HepG2 (cell line): Measurements from ENCODE around the gene SYCP2. TPM values are rescaled to one million over a fixed set of nuclear protein-coding genes. Genes with fewer than 3 reads are reported as not detected.

Source experiments
- E2F1 ChIP-seq: sonication (generic); formaldehyde crosslinking; IDR thresholded peaks from 2 replicates; pipeline ENCODE4 v1.5.0; 2020; ENCODE audit warnings: missing genetic modification reagents
- E2F5 ChIP-seq: sonication (generic); formaldehyde crosslinking; conservative IDR thresholded peaks from 2 replicates; pipeline ENCODE4 v1.4.0; 2020; ENCODE audit warnings: missing genetic modification reagents
- HNF4A ChIP-seq: sonication (generic); formaldehyde crosslinking; IDR thresholded peaks from 2 replicates; pipeline ENCODE4 v1.4.0; 2020; ENCODE audit warnings: missing genetic modification reagents
- PPARG ChIP-seq: conservative IDR thresholded peaks from 2 replicates; pipeline ENCODE4 v1.6.1; 2016; ENCODE audit warnings: missing biosample characterization, missing genetic modification reagents
- ZFP91 ChIP-seq: sonication (generic); formaldehyde crosslinking; IDR thresholded peaks from 2 replicates; pipeline ENCODE4 v1.9.0; 2022; ENCODE audit warnings: missing genetic modification reagents, mild to moderate bottlenecking, borderline replicate concordance
- ZNF280D ChIP-seq: sonication (generic); formaldehyde crosslinking; IDR thresholded peaks from 2 replicates; pipeline ENCODE4 v1.5.1; 2020; ENCODE audit warnings: mild to moderate bottlenecking, missing genetic modification reagents
- ZNF317 ChIP-seq: sonication (generic); formaldehyde crosslinking; IDR thresholded peaks from 2 replicates; pipeline ENCODE4 v1.5.0; 2020; ENCODE audit warnings: mild to moderate bottlenecking, missing genetic modification reagents
- ZNF503 ChIP-seq: sonication (generic); formaldehyde crosslinking; IDR thresholded peaks from 2 replicates; pipeline ENCODE4 v1.4.0; 2020; ENCODE audit warnings: missing genetic modification reagents
- polyA plus RNA-seq, 8 experiments: library from polyadenylated mRNA; depleted of rRNA in 3 of 8; stranded (reverse) in 7 of 8; unstranded in 1 of 8; fragments of >200 nt; fragmentation: Illumina TruSeq in 4 of 8; extraction: Trizol in 4 of 8; gene quantifications; 2 replicates each; pipeline versions ENCODE4 v1.2.1 to v1.2.3, GENCODE V29; 2011 to 2016; ENCODE audit warnings: low read depth in 4 of 8, missing spikeins in 1 of 8, mixed read lengths in 1 of 8; ENCODE audit not compliant: insufficient read depth in 1 of 8
- total RNA-seq, 5 experiments: library from RNA; depleted of rRNA; stranded (reverse); fragments of >200 nt; fragmentation: Illumina TruSeq; extraction: Trizol; gene quantifications; 2 replicates each; pipeline ENCODE4 v1.2.3, GENCODE V29; 2016; ENCODE audit warnings: low read depth in 1 of 5

SYCP2 gene
- total and polyA plus RNA-seq, 2 of the 13 experiments (the other 11 are each of a cell fraction or from before 2014, with no cell fraction given): 0.07 to 0.24 TPM

- TF ChIP-seq E2F5 (CRISPR knock-in tag) (0 out of 2 replicates have a peak, but pooled peaks have one; percentile 58), PPARG (CRISPR knock-in tag) (0 out of 2 replicates have a peak, but pooled peaks have one; percentile 19), E2F1 (0 out of 2 replicates have a peak, but pooled peaks have one; percentile 25), HNF4A (0 out of 2 replicates have a peak, but pooled peaks have one; percentile 8), ZNF317 (CRISPR knock-in tag) (no peak), ZNF280D (CRISPR knock-in tag) (no peak), ZNF503 (CRISPR knock-in tag) (no peak), ZFP91 (peak; percentile 54; the same call in 1 of the 2 replicates)
Observed at GRCh38 chr20:59933849-59934585, 580 bp upstream of the SYCP2 start (continued).
